Testis (tissue), 3 donors: ENCODE measurements around the gene CCDC18. TPM values are rescaled to one million over a fixed set of nuclear protein-coding genes. Genes with fewer than 3 reads are reported as not detected.
"Not testable (repeated sequence)": the region's sequence is repeated elsewhere in the genome, so short reads cannot be mapped to it uniquely, and the experiment has no call there.

ENCODE experiments used
- DNase-seq: peaks from one replicate; pipeline ENCODE4 v3.0.0-alpha.2; 2019
- H3K27ac ChIP-seq, 2 donors: fragments of 200-600 bp; sonication (generic); one replicate each; pipeline ENCODE4 v1.5.1; 2019
- H3K27me3 ChIP-seq: fragments of 200-600 bp; sonication (generic); one replicate; pipeline ENCODE4 v1.5.1; 2019
- H3K36me3 ChIP-seq: fragments of 200-600 bp; sonication (generic); one replicate; pipeline ENCODE4 v1.5.1; 2017; ENCODE audit warnings: low read depth; ENCODE audit errors: missing control alignments
- H3K4me1 ChIP-seq: fragments of 200-600 bp; sonication (generic); one replicate; pipeline ENCODE4 v1.5.1; 2019
- H3K4me3 ChIP-seq, 2 donors: fragments of 200-600 bp; sonication (generic); one replicate each; pipeline ENCODE4 v1.5.1; 2017 to 2019
- H3K9me3 ChIP-seq: fragments of 200-600 bp; sonication (generic); one replicate; pipeline ENCODE4 v1.5.1; 2017
- CTCF ChIP-seq, 3 experiments: fragments of 450-650 bp in 2 of 3; fragments of 200-600 bp in 1 of 3; sonication (generic) in 1 of 3; IDR thresholded peaks; one replicate each; pipeline ENCODE4 v1.5.1; 2016 to 2019; ENCODE audit warnings: antibody characterized with exemption in 3 of 3, mild to moderate bottlenecking in 2 of 3, moderate library complexity in 1 of 3
- POLR2A ChIP-seq: fragments of 450-650 bp; IDR thresholded peaks from one replicate; pipeline ENCODE4 v1.6.1; 2017; ENCODE audit warnings: antibody characterized with exemption, mild to moderate bottlenecking, moderate library complexity
- WGBS, 2 donors: methylation state at CpG; one replicate each; pipeline ENCODE4 v1.1.5; 2018; 5-methylcytosine and 5-hydroxymethylcytosine counted together
- intact Hi-C: fragments of 100-400 bp; cut with DNase I; formaldehyde crosslinking; loops from one replicate; pipeline ENCODE4 v1.15.1; 2023; ENCODE audit warnings: low total_unique reads
- polyA plus RNA-seq: library from polyadenylated mRNA; stranded (reverse); fragments of 350-450 nt; fragmentation: Illumina TruSeq; extraction: RNeasy Lipid Tissue Mini Kit (QIAGEN cat#74804); gene quantifications from one replicate; pipeline ENCODE4 v1.2.3, GENCODE V29; 2014; ENCODE audit warnings: low read depth, low replicate concordance; ENCODE audit not compliant: insufficient read depth
- total RNA-seq, 2 donors: library from RNA; depleted of rRNA; stranded (reverse); fragments of >200 nt; gene quantifications; one replicate each; pipeline ENCODE4 v1.2.3, GENCODE V29; 2016

The CCDC18 gene
- total and polyA plus RNA-seq, 3 donors from 2014 or later, result 3.9 to 38.3 (median 19.4) TPM

- intact Hi-C loops, result no loop called here
- no peak for DNase-seq
These were observed 73.0 kb downstream of the CCDC18 start for GRCh38 chr1:93253516-93253915.

GRCh38 chr1:93255222-93256079 lies 74.9 kb downstream of the CCDC18 start:
- H3K4me1 ChIP-seq, result no peaks in the 10 kb centered on the region
- TF ChIP-seq POLR2A, result no peak
- no peak for TF ChIP-seq CTCF (IDR thresholded peaks at IDR 0.05)
- no peaks in the 10 kb centered on the region for H3K27me3 ChIP-seq
- H3K36me3 ChIP-seq, result no peaks in the 10 kb centered on the region
- no peak overlapping the region for H3K4me3 ChIP-seq
- 92% methylated on average over 8 of the region's 8 CpGs for WGBS, 2 donors
- no peak for DNase-seq
- intact Hi-C loops, result no loop called here
- H3K27ac ChIP-seq, result no peak overlapping the region
- H3K9me3 ChIP-seq, result no peaks in the 10 kb centered on the region

More at GRCh38 chr1:93253516-93253915, 73.0 kb downstream of the CCDC18 start:
- whole genome bisulfite sequencing, 2 donors, result 64 to 68% methylated on average over 2 to 3 of the region's 3 CpGs
- no peaks in the 10 kb centered on the region for H3K36me3 ChIP-seq
- H3K4me1 ChIP-seq, result no peaks in the 10 kb centered on the region
- no peak for TF ChIP-seq CTCF (IDR thresholded peaks at IDR 0.05)
- TF ChIP-seq POLR2A, result no peak
- H3K4me3 ChIP-seq, result no peak overlapping the region
- no peaks in the 10 kb centered on the region for H3K27me3 ChIP-seq
- H3K27ac ChIP-seq, result no peak overlapping the region
- no peaks in the 10 kb centered on the region for H3K9me3 ChIP-seq

- intact Hi-C loops, result no loop called here
These were observed 75.9 kb downstream of the CCDC18 start for GRCh38 chr1:93256433-93256832.

GRCh38 chr1:93257889-93258288 lies 77.4 kb downstream of the CCDC18 start:
- Histone ChIP-seq H3K27me3 (no peaks in the 10 kb centered on the region), H3K36me3 (no peaks in the 10 kb centered on the region), H3K9me3 (no peaks in the 10 kb centered on the region), H3K27ac (no peak overlapping the region), H3K4me3 (no peak overlapping the region), H3K4me1 (no peaks in the 10 kb centered on the region)
- intact Hi-C loops, result no loop called here
- DNase-seq, result no peak
- TF ChIP-seq POLR2A (no peak), CTCF (IDR thresholded peaks at IDR 0.05) (no peak)

More at GRCh38 chr1:93256433-93256832, 75.9 kb downstream of the CCDC18 start:
- Histone ChIP-seq H3K27ac (no peak overlapping the region), H3K9me3 (no peaks in the 10 kb centered on the region), H3K36me3 (no peaks in the 10 kb centered on the region), H3K4me1 (no peaks in the 10 kb centered on the region), H3K4me3 (no peak overlapping the region), H3K27me3 (no peaks in the 10 kb centered on the region)
- TF ChIP-seq POLR2A (no peak), CTCF (IDR thresholded peaks at IDR 0.05) (no peak)
- no peak for DNase-seq
- 96 to 98% methylated on average over 2 of the region's 2 CpGs for WGBS, 2 donors

GRCh38 chr1:93260726-93261125 lies 80.2 kb downstream of the CCDC18 start:
- H3K36me3 ChIP-seq, H3K27ac ChIP-seq, H3K27me3 ChIP-seq, intact Hi-C loops, H3K4me1 ChIP-seq, H3K9me3 ChIP-seq, DNase-seq, H3K4me3 ChIP-seq: not testable (repeated sequence)
- 94 to 96% methylated on average over 3 of the region's 3 CpGs for WGBS, 2 donors
